GM12878 (cell line): ENCODE data around the gene IQGAP2. TPM values are rescaled to one million over a fixed set of nuclear protein-coding genes. Genes with fewer than 3 reads are reported as not detected.

Experiments used
- ATAC-seq: fragments of 200-7000 bp; cut with Tn5 transposase; 3 replicates; pipeline ENCODE4 v1.9.1; 2020; ENCODE audit warnings: mild to moderate bottlenecking, moderate library complexity
- BruUV-seq: library from RNA; stranded (reverse); fragments of 400-500 nt; replicated peaks from 2 replicates; lab custom pipeline; 2021; lab: Mats Ljungman, UMichigan
- CTCF ChIA-PET: fragments of 300-600 bp; sonication (Branson Sonifier 250); formaldehyde crosslinking; extraction: SDS; loops from one replicate; lab custom pipeline; 2021; ENCODE audit warnings: inconsistent platforms; lab: Yijun Ruan, JAX
- POLR2A ChIA-PET: fragments of 350-600 bp; formaldehyde crosslinking; extraction: SDS; loops from one replicate; lab custom pipeline; 2021; ENCODE audit warnings: inconsistent platforms; lab: Charles Lee
- RAD21 ChIA-PET: fragments of 300-600 bp; sonication (Branson Sonifier 250); formaldehyde crosslinking; loops from one replicate; lab custom pipeline; 2023; ENCODE audit warnings: antibody characterized with exemption; ENCODE audit not compliant: unreplicated experiment; lab: Charles Lee
- SMC1A ChIA-PET: fragments of 300-600 bp; sonication (Branson Sonifier 250); formaldehyde crosslinking; loops from one replicate; lab custom pipeline; 2023; ENCODE audit not compliant: unreplicated experiment, uncharacterized antibody; lab: Charles Lee
- DNase-seq: peaks from one replicate; pipeline ENCODE4 v3.0.0-alpha.2; 2011; ENCODE audit warnings: low read depth, low spot score
- FAIRE-seq: peaks from 3 replicates; lab custom pipeline; 2011; peaks lifted over from hg19 to GRCh38; lab: Jason Lieb, UNC
- H2AFZ ChIP-seq: 2 replicates; pipeline ENCODE4 v1.6.0; 2011; ENCODE audit warnings: low read depth, low read length, control low read depth; ENCODE audit not compliant: control insufficient read depth
- H3K27ac ChIP-seq: 2 replicates; pipeline ENCODE4 v1.5.1; 2011; ENCODE audit warnings: control low read depth; ENCODE audit not compliant: control insufficient read depth, insufficient read depth
- H3K27me3 ChIP-seq, 2 experiments: replicated peaks in 1 of 2; 2 replicates each; pipeline versions ENCODE4 v1.6.0 to v1.6.1; 2011; ENCODE audit warnings: low read length in 1 of 2; ENCODE audit not compliant: control insufficient read depth in 2 of 2, insufficient read depth in 2 of 2
- H3K36me3 ChIP-seq, 2 experiments: 2 replicates each; pipeline ENCODE4 v1.5.1; 2011; ENCODE audit warnings: low read length in 1 of 2; ENCODE audit not compliant: control insufficient read depth in 2 of 2, insufficient read depth in 2 of 2
- H3K4me1 ChIP-seq: 2 replicates; pipeline ENCODE4 v1.6.1; 2011; ENCODE audit warnings: mild to moderate bottlenecking, low read length, moderate library complexity, mixed read lengths; ENCODE audit not compliant: control insufficient read depth, insufficient read depth
- H3K4me2 ChIP-seq: 2 replicates; pipeline ENCODE4 v1.6.0; 2011; ENCODE audit warnings: control low read depth; ENCODE audit not compliant: control insufficient read depth, insufficient read depth
- H3K4me3 ChIP-seq: fragments of 200-600 bp; sonication (generic); 2 replicates; pipeline ENCODE4 v1.5.1; 2016
- H3K79me2 ChIP-seq: 2 replicates; pipeline ENCODE4 v1.6.0; 2011; ENCODE audit warnings: low read length; ENCODE audit not compliant: control insufficient read depth, insufficient read depth
- H3K9ac ChIP-seq: 2 replicates; pipeline ENCODE4 v1.8.0; 2011; ENCODE audit warnings: low read length, control low read depth, mixed read lengths; ENCODE audit not compliant: control insufficient read depth, insufficient read depth
- H3K9me3 ChIP-seq: replicated peaks from 3 replicates; pipeline ENCODE4 v1.5.1; 2011; ENCODE audit warnings: mild to moderate bottlenecking, low read length; ENCODE audit not compliant: control insufficient read depth, insufficient read depth
- H4K20me1 ChIP-seq: 2 replicates; pipeline ENCODE4 v1.6.0; 2011; ENCODE audit not compliant: control insufficient read depth, insufficient read depth
- BACH1 ChIP-seq: fragments of 450-650 bp; IDR thresholded peaks from 2 replicates; pipeline ENCODE4 v1.6.1; 2017; ENCODE audit warnings: mild to moderate bottlenecking, borderline replicate concordance
- EED ChIP-seq: sonication (generic); IDR thresholded peaks from 2 replicates; pipeline ENCODE4 v1.6.1; 2016; ENCODE audit warnings: antibody characterized with exemption, low read depth
- FOS ChIP-seq: IDR thresholded peaks from 3 replicates; pipeline ENCODE4 v1.6.1; 2011; ENCODE audit warnings: borderline replicate concordance; ENCODE audit not compliant: insufficient read length; ENCODE audit errors: extremely low read depth
- FOXM1 ChIP-seq: IDR thresholded peaks from 2 replicates; pipeline ENCODE4 v1.6.1; 2012; ENCODE audit warnings: low read depth, mild to moderate bottlenecking, inconsistent platforms, low read length, moderate library complexity
- IKZF2 ChIP-seq, 2 experiments: fragments of 450-650 bp; IDR thresholded peaks; 2 replicates each; pipeline ENCODE4 v1.6.1; 2017; ENCODE audit warnings: mild to moderate bottlenecking in 2 of 2, moderate library complexity in 2 of 2
- IRF4 ChIP-seq: IDR thresholded peaks from 2 replicates; pipeline ENCODE4 v1.6.1; 2011; ENCODE audit warnings: low read depth, low read length
- JUNB ChIP-seq: IDR thresholded peaks from 2 replicates; pipeline ENCODE4 v1.6.1; 2016; ENCODE audit warnings: antibody characterized with exemption, mild to moderate bottlenecking
- MTA3 ChIP-seq: IDR thresholded peaks from 2 replicates; pipeline ENCODE4 v1.6.1; 2012; ENCODE audit warnings: low read length, inconsistent platforms, borderline replicate concordance
- MXI1 ChIP-seq: fragments of 150-350 bp; IDR thresholded peaks from 2 replicates; pipeline ENCODE4 v1.6.1; 2011; ENCODE audit warnings: low read depth, mild to moderate bottlenecking, inconsistent platforms, low read length, improper control_type of control experiment
- RELA ChIP-seq: fragments of 450-650 bp; IDR thresholded peaks from 2 replicates; pipeline ENCODE4 v1.8.0; 2014; ENCODE audit warnings: borderline replicate concordance; ENCODE audit not compliant: partially characterized antibody
- TCF12 ChIP-seq: IDR thresholded peaks from 2 replicates; pipeline ENCODE4 v1.6.1; 2011; ENCODE audit warnings: low read depth, mild to moderate bottlenecking, low read length
- TCF3 ChIP-seq: IDR thresholded peaks from 2 replicates; pipeline ENCODE4 v1.6.1; 2012; ENCODE audit warnings: low read depth, mild to moderate bottlenecking, low read length, borderline replicate concordance; ENCODE audit not compliant: insufficient read depth
- ZBTB33 ChIP-seq: fragments of 450-650 bp; IDR thresholded peaks from 2 replicates; pipeline ENCODE4 v1.6.1; 2017; ENCODE audit warnings: mild to moderate bottlenecking
- ZSCAN29 ChIP-seq: fragments of 450-650 bp; IDR thresholded peaks from 2 replicates; pipeline ENCODE4 v1.6.1; 2017; ENCODE audit warnings: mild to moderate bottlenecking, moderate library complexity
- WGBS: methylation state at CpG from one replicate; pipeline ENCODE4 v1.1.6; 2016; ENCODE audit warnings: low lambda C conversion rate; ENCODE audit not compliant: insufficient replicate concordance, insufficient coverage; ENCODE audit errors: missing lambda C conversion rate; 5-methylcytosine and 5-hydroxymethylcytosine counted together
- in situ Hi-C: fragments of 300-500 bp; cut with MboI; formaldehyde crosslinking; loops from 9 replicates; pipeline ENCODE4 v1.14.3; 2018; ENCODE audit warnings: mixed read lengths
- intact Hi-C: fragments of 100-400 bp; cut with micrococcal nuclease; formaldehyde crosslinking; loops from one replicate; pipeline ENCODE4 v1.14.2; 2022; ENCODE audit not compliant: unreplicated experiment
- polyA plus RNA-seq, 11 experiments: library from polyadenylated mRNA; depleted of rRNA in 4 of 11; unstranded in 6 of 11; stranded (reverse) in 5 of 11; fragments of >200 nt; fragmentation: Nextera tagmentation in 4 of 11; fragmentation: Illumina TruSeq in 1 of 11; extraction: Ambion mirVana in 4 of 11; extraction: Trizol in 1 of 11; gene quantifications; 1 replicate in 1 of 11; 2 replicates in 10 of 11; pipeline versions ENCODE4 v1.2.1 to v1.2.3, GENCODE V29; 2011 to 2016; ENCODE audit warnings: inconsistent platforms in 2 of 11, missing spikeins in 2 of 11, low read depth in 1 of 11
- total RNA-seq, 4 experiments: library from RNA; depleted of rRNA in 3 of 4; stranded (reverse); fragments of >200 nt in 3 of 4; fragmentation: Illumina TruSeq in 1 of 4; extraction: Trizol in 1 of 4; gene quantifications; 2 replicates each; pipeline versions ENCODE4 v1.2.1 to v1.2.3, GENCODE V29; 2013 to 2021
- TF ChIP-seq, protein P1 (sequence below): fragments of 450-650 bp; IDR thresholded peaks from 2 replicates; pipeline ENCODE4 v1.6.1; 2016; ENCODE audit warnings: mild to moderate bottlenecking
- TF ChIP-seq, protein P2 (sequence below), 3 experiments: IDR thresholded peaks in 2 of 3; conservative IDR thresholded peaks in 1 of 3; 2 replicates each; pipeline ENCODE4 v1.5.1; 2011; ENCODE audit warnings: low read depth in 3 of 3, low read length in 3 of 3, mild to moderate bottlenecking in 3 of 3, control low read depth in 2 of 3, moderate library complexity in 2 of 3, inconsistent platforms in 1 of 3, mixed read lengths in 1 of 3; ENCODE audit not compliant: control insufficient read depth in 2 of 3, insufficient read depth in 1 of 3; ENCODE audit errors: extremely low read depth in 1 of 3

IQGAP2 gene
- total and polyA plus RNA-seq, 10 of the 15 experiments (the other 5 are each of a cell fraction or from before 2014, with no cell fraction given), result 14.5 to 41.4 (median 21.8) TPM

DNA sequence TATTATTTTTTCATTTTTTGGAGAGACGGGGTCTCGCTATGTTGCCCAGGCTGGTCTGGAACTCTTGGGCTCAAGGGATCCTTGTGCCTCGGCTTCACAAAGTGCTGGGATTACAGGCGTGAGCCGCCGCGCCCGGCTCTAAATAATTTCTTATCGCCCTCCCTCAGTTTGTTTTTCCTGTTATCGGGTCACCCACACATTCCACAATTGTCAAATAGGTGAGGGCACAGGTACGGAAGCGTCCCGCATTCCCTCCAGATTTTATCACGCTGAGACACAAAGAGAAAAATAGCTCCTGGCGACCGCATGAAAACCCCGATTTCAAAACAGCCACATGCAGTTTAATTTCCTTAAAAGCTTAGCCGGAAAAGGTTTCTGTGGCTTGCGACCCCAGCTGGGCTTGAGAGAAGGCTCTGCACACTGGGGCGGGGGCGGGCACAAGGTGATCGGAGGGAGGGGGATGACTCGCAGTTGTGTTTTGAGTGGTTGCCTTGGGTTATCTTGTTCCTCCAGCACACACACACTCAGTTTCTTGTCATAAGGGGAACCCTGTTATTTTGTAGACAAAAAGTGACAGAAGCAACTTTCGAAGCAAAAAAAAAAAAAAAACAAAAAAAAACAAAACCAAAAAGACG is 717 bp upstream of the IQGAP2 start:
- FAIRE-seq (no peak), DNase-seq (peak; percentile 85), ATAC-seq (peak; percentile 62)
- in situ Hi-C loops, result loop anchor here (10.0 kb wide), 1 partner anchor 372 kb away; no protein-coding TSS in a partner anchor
- H3K4me2 ChIP-seq, result peak overlapping the region; percentile 96
- ChIA-PET RAD21 (interaction anchor here (0.7 to 5.3 kb wide), 15 partner anchors 8 to 516 kb away, joined by 3 to 127 read pairs (median 5); no protein-coding TSS in a partner anchor), CTCF (interaction anchor here (0.5 to 5.1 kb wide), 14 partner anchors 12 to 319 kb away, joined by 3 to 94 read pairs (median 4); no protein-coding TSS in a partner anchor), POLR2A (interaction anchor here (0.6 to 1.5 kb wide), 8 partner anchors 20 to 236 kb away, joined by 3 to 9 read pairs (median 6); no protein-coding TSS in a partner anchor), SMC1A (interaction anchor here (1.0 to 7.7 kb wide), 12 partner anchors 12 to 372 kb away, joined by 3 to 81 read pairs (median 7); no protein-coding TSS in a partner anchor)
- 3% methylated on average over 23 of the region's 25 CpGs for WGBS
- H4K20me1 ChIP-seq, result no peaks in the 10 kb centered on the region
- no peaks in the 10 kb centered on the region for H3K27me3 ChIP-seq
- intact Hi-C loops, result loop anchor here (2.0 to 10.0 kb wide), 5 partner anchors 52 to 332 kb away; no protein-coding TSS in a partner anchor
- peak overlapping the region; percentile 91 for H3K27ac ChIP-seq
- H3K36me3 ChIP-seq, result no peaks in the 10 kb centered on the region
- peak overlapping the region; percentile 60 for H2AFZ ChIP-seq
- peak overlapping the region; percentile 86 for H3K4me3 ChIP-seq
- BruUV-seq, result no TSS peak
- H3K9me3 ChIP-seq, result no peaks in the 10 kb centered on the region
- H3K4me1 ChIP-seq, result peaks cover 23% of the 10 kb centered on the region
- peaks cover 32% of the 10 kb centered on the region for H3K79me2 ChIP-seq
- H3K9ac ChIP-seq, result peak overlapping the region; percentile 89
- TF ChIP-seq ZBTB33 (no peak), JUNB (peak; percentile 64; the same call in 1 of the 2 replicates), IKZF2 (IDR thresholded peaks at IDR 0.05) (peak in 1 of 2 experiments; percentile 51; a peak in 1 of 4 replicates), ZSCAN29 (0 out of 2 replicates have a peak, but pooled peaks have one; percentile 53), BACH1 (no peak), MXI1 (peak; percentile 1; the same call in 1 of the 2 replicates), RELA (no peak), TCF12 (peak; percentile 69; the same call in 1 of the 2 replicates), FOS (no peak), FOXM1 (peak; percentile 39; the same call in 1 of the 2 replicates), EED (no peak), TCF3 (peak; percentile 40; the same call in 1 of the 2 replicates), IRF4 (no peak), MTA3 (0 out of 2 replicates have a peak, but pooled peaks have one; percentile 37)
- TF ChIP-seq, protein P1, sequence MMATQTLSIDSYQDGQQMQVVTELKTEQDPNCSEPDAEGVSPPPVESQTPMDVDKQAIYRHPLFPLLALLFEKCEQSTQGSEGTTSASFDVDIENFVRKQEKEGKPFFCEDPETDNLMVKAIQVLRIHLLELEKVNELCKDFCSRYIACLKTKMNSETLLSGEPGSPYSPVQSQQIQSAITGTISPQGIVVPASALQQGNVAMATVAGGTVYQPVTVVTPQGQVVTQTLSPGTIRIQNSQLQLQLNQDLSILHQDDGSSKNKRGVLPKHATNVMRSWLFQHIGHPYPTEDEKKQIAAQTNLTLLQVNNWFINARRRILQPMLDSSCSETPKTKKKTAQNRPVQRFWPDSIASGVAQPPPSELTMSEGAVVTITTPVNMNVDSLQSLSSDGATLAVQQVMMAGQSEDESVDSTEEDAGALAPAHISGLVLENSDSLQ, result no peak
- TF ChIP-seq, protein P2, sequence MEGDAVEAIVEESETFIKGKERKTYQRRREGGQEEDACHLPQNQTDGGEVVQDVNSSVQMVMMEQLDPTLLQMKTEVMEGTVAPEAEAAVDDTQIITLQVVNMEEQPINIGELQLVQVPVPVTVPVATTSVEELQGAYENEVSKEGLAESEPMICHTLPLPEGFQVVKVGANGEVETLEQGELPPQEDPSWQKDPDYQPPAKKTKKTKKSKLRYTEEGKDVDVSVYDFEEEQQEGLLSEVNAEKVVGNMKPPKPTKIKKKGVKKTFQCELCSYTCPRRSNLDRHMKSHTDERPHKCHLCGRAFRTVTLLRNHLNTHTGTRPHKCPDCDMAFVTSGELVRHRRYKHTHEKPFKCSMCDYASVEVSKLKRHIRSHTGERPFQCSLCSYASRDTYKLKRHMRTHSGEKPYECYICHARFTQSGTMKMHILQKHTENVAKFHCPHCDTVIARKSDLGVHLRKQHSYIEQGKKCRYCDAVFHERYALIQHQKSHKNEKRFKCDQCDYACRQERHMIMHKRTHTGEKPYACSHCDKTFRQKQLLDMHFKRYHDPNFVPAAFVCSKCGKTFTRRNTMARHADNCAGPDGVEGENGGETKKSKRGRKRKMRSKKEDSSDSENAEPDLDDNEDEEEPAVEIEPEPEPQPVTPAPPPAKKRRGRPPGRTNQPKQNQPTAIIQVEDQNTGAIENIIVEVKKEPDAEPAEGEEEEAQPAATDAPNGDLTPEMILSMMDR (IDR thresholded peaks at IDR 0.05 in 2 of 3, conservative IDR thresholded peaks at IDR 0.05 in 1 of 3; ENCODE audit: control insufficient read depth in 2 of 3, extremely low read depth in 1 of 3, insufficient read depth in 1 of 3, low read depth in 3 of 3, low read length in 3 of 3), result 0 out of 6 replicates have a peak, but pooled peaks of 1 of the 3 experiments have one; percentile 2
